ENCODE results near the gene PAIP2.

PAIP2 gene

GRCh38 chr5:139410121-139410992 lies 68.7 kb downstream of the PAIP2 start:
- DNase-seq (ENCODE audit: low read depth in 2 of 2), result no peak

DNA sequence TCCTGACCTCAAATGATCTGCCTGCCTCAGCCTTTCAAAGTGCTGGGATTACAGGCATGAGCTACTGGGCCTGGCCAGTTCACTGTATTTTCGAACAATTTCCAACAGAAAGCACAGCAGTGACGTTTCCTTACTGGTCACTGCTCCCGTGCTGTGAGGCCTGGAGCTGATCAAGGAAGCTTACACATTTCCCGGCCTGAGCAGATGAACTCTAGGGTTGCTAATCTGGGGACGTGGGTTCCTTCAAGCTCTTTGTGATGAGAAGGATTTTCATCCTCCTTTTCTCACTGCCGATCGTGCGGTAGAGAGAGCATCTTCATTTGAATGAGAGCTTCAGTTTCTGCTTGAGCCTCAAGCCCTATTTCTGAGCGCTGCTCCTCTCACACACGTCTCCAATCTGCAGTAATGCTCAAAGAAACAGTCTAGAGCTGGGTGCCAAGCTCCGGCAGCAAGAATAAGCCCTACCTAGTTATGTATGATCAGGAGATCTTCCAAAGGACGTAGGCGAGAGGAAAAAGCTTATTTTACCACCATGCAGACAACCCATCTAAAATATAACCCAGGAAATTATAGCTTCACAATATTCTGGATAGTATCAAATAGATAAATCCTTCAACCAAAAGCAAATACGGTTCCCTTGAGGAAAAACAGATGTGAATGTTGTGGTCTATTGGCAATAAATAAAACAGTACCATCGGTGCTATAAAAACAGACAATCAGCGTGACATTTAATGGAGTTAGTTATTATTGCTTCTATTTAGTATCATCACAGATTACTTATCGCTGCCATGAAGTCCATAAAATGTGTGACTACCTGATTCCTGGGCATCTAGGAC lies 69.6 kb downstream of the PAIP2 start:
- DNase-seq (ENCODE audit: low read depth in 2 of 2), result no peak

DNA sequence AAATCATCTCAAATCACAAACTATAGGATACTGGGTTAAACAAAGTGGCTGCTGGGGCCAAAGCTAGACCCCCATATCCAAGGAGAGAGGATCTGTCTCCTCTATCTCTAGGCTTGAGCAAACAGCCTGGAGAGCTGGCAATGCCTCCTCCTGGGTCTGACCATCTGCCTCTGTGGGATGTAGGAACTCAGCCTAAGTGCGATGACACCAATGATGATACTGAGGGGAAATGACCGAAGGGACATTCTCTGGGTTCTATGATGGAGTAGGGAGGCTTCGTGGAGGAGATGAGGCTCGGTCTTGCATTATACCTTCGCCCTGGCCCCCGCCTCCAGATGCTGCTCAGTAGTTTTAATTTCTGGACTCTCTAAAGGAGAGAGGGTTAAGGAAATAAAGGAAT lies 71.5 kb downstream of the PAIP2 start:
- DNase-seq (ENCODE audit: low read depth in 2 of 2), result no peak

GRCh38 chr5:139413963-139414362 lies 72.3 kb downstream of the PAIP2 start:
- no peak for DNase-seq (ENCODE audit: low read depth in 2 of 2)

- no peak for DNase-seq (ENCODE audit: low read depth in 2 of 2)
Measured at GRCh38 chr5:139414581-139415130, 73.0 kb downstream of the PAIP2 start.

DNA sequence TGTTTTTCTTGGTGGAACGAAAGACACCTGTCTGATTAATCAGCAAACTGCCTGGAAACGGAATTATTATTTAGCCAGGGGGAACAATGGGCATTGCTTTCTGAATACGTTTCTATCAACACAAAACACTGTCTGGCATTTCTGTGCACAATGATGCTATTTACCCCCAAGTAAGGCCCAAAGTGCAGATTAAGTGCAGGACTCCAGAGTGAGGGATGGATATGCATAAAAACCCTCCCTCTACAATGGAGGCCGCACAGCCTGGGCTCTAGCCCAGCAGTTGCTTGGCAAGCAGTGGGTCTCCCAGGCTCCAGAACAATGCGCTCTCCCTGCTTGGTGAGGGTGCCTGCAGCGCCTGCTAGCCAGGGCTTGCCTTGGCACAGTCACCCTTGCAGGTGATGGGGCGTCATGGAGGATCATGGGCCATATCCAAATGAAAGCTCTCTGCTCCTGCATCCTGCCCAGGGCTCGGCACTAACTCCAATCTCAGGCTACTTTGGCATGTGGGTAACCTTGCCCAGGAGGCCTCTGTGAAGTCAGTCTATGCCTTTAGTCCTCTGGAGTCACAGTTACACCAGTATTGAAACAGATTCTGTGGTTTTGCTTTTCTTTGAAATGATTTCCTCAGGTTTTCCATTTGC lies 73.7 kb downstream of the PAIP2 start:
- no peak for DNase-seq (ENCODE audit: low read depth in 2 of 2)

GRCh38 chr5:139415869-139416268 lies 74.2 kb downstream of the PAIP2 start:
- DNase-seq (ENCODE audit: low read depth in 2 of 2), result no peak

- no peak for DNase-seq (ENCODE audit: low read depth in 2 of 2)
Measured at GRCh38 chr5:139416651-139417050, 75.0 kb downstream of the PAIP2 start.

- no peak for DNase-seq (ENCODE audit: low read depth in 2 of 2)
Measured at GRCh38 chr5:139417214-139417613, 75.6 kb downstream of the PAIP2 start.

GRCh38 chr5:139418793-139419192 lies 77.1 kb downstream of the PAIP2 start:
- DNase-seq (ENCODE audit: low read depth in 2 of 2), result no peak

Measured in fibroblast of skin of left biceps (primary cell).